Activated CD8-positive, alpha-beta memory T cell treated with anti-CD3 and anti-CD28 coated beads, Interleukin-2, amount 50 U/mL, for 24 hours (primary cell): ENCODE results near the gene ZNF831.

Experiments
- DNase-seq: peaks from one replicate; pipeline ENCODE4 v3.0.0-alpha.2; 2020; ENCODE audit errors: extremely low read depth

The ZNF831 gene

GRCh38 chr20:59301343-59302007 is 137.9 kb downstream of the ZNF831 start:
- DNase-seq, result no peak

GRCh38 chr20:59305908-59306655 is 142.5 kb downstream of the ZNF831 start:
- no peak for DNase-seq

GRCh38 chr20:59307270-59307669 is 143.6 kb downstream of the ZNF831 start:
- DNase-seq, result no peak
